Heart left ventricle (tissue), 16 donors: Measurements from ENCODE around the gene ZDHHC11B. TPM values are rescaled to one million over a fixed set of nuclear protein-coding genes. Genes with fewer than 3 reads are reported as not detected.

Experiments
- ATAC-seq, 4 donors: fragments of 200-7000 bp; cut with Tn5 transposase; one replicate each; pipeline ENCODE4 v1.9.1; 2020 to 2022; ENCODE audit warnings: moderate library complexity in 4 of 4, mild to moderate bottlenecking in 3 of 4, moderate number of reproducible peaks in 1 of 4
- DNase-seq, 5 donors: peaks; one replicate each; pipeline ENCODE4 v3.0.0-alpha.2; 2020
- H3K27ac ChIP-seq, 12 donors: fragments of 200-600 bp; sonication (generic) in 4 of 12; one replicate each; pipeline versions ENCODE4 v1.5.0 to v1.8.0; 2016 to 2022; ENCODE audit warnings: mild to moderate bottlenecking in 2 of 12
- H3K27me3 ChIP-seq, 9 donors: fragments of 200-600 bp; sonication (generic) in 2 of 9; one replicate each; pipeline versions ENCODE4 v1.5.1 to v1.8.0; 2016 to 2022; ENCODE audit warnings: mild to moderate bottlenecking in 3 of 9
- H3K36me3 ChIP-seq, 9 donors: fragments of 200-600 bp; sonication (generic) in 2 of 9; one replicate each; pipeline versions ENCODE4 v1.5.0 to v1.8.0; 2018 to 2022; ENCODE audit warnings: mild to moderate bottlenecking in 2 of 9
- H3K4me1 ChIP-seq, 12 donors: fragments of 200-600 bp; sonication (generic) in 4 of 12; one replicate each; pipeline versions ENCODE4 v1.5.0 to v1.8.0; 2016 to 2022; ENCODE audit warnings: mild to moderate bottlenecking in 3 of 12
- H3K4me3 ChIP-seq, 12 donors: fragments of 200-600 bp; sonication (generic) in 4 of 12; one replicate each; pipeline versions ENCODE4 v1.5.0 to v1.8.0; 2017 to 2022; ENCODE audit warnings: mild to moderate bottlenecking in 9 of 12, moderate library complexity in 4 of 12
- H3K9me3 ChIP-seq, 12 donors: fragments of 200-600 bp; sonication (generic) in 4 of 12; one replicate each; pipeline versions ENCODE4 v1.5.0 to v1.8.0; 2016 to 2022; ENCODE audit warnings: mild to moderate bottlenecking in 1 of 12
- POLR2A ChIP-seq, 2 donors: fragments of 450-650 bp; IDR thresholded peaks; one replicate each; pipeline ENCODE4 v1.6.1; 2017; ENCODE audit warnings: antibody characterized with exemption in 2 of 2, mild to moderate bottlenecking in 2 of 2, moderate library complexity in 2 of 2
- WGBS, 4 donors: extraction: QIAGEN DNeasy Blood & Tissue Kit in 2 of 4; methylation state at CpG; one replicate each; pipeline versions ENCODE4 v1.1.5 to v1.1.7; 2013 to 2018; 5-methylcytosine and 5-hydroxymethylcytosine counted together
- intact Hi-C, 10 donors: fragments of 100-400 bp; cut with DNase I; formaldehyde crosslinking; loops; one replicate each; pipeline versions ENCODE4 v1.11.1 to v1.14.2; 2022
- polyA plus RNA-seq, 2 donors: library from polyadenylated mRNA; stranded (reverse); fragments of 200-250 nt; gene quantifications; one replicate each; pipeline ENCODE4 v1.2.3, GENCODE V29; 2013
- total RNA-seq, 9 donors: library from RNA; depleted of rRNA in 2 of 9; stranded (reverse); fragments of >200 nt in 2 of 9; fragmentation: NEBNext Ultra II Directional in 3 of 9; extraction: Animal tissue kit (Norgen Biotek cat#: 25700) in 3 of 9; gene quantifications; one replicate each; pipeline versions ENCODE4 v1.1.0 to v1.2.4, GENCODE V29; 2016 to 2023
- TF ChIP-seq, protein P1 (sequence below), 12 donors: fragments of 200-600 bp; sonication (generic) in 4 of 12; IDR thresholded peaks; one replicate each; pipeline versions ENCODE4 v1.5.0 to v1.8.0; 2018 to 2022; ENCODE audit warnings: antibody characterized with exemption in 12 of 12, mild to moderate bottlenecking in 5 of 12
- donor health status: ischemic (EF 13 %, LVEDD 7.1; RV severe dilation, severe dysfunction).
- donor health status: healthy with polysubstance abuse.
- donor health status: DM: no; HTN: yes; CAD: no.
- donor health status: DM: no; HTN: no; CAD: no.
- donor health status: ischemic (EF 25% LVEDD 6.9; RV normal size, moderate dysfunction).
- donor health status: ischemic (EF 25% LVEDD 5.7; RV mildly dilated, moderate dysfunction).
- donor health status: healthy.
- donor health status: DM: yes; HTN: yes; CAD: no.
- donor health status: ischemic (EF 35%, LVEDD 5.7; RV mildly dilated, moderate dysfunction).
- donor health status: nonischemic (EF 11% LVEDD 7.7; RV severe dilation, severe dysfunction).
- donor health status: DM: yes; HTN: yes; CAD: no.
- donor health status: PGD.
- donor health status: ischemic (EF 29% LVEDD 5.4; RV normal size, mild dysfunction).
- donor health status: nonischemic (EF 23%, LVEDD 6.1; RV moderate dilation, normal function).

Gene ZDHHC11B
- total and polyA plus RNA-seq, 11 donors: 3.0 to 26.5 (median 8.8) TPM

DNA sequence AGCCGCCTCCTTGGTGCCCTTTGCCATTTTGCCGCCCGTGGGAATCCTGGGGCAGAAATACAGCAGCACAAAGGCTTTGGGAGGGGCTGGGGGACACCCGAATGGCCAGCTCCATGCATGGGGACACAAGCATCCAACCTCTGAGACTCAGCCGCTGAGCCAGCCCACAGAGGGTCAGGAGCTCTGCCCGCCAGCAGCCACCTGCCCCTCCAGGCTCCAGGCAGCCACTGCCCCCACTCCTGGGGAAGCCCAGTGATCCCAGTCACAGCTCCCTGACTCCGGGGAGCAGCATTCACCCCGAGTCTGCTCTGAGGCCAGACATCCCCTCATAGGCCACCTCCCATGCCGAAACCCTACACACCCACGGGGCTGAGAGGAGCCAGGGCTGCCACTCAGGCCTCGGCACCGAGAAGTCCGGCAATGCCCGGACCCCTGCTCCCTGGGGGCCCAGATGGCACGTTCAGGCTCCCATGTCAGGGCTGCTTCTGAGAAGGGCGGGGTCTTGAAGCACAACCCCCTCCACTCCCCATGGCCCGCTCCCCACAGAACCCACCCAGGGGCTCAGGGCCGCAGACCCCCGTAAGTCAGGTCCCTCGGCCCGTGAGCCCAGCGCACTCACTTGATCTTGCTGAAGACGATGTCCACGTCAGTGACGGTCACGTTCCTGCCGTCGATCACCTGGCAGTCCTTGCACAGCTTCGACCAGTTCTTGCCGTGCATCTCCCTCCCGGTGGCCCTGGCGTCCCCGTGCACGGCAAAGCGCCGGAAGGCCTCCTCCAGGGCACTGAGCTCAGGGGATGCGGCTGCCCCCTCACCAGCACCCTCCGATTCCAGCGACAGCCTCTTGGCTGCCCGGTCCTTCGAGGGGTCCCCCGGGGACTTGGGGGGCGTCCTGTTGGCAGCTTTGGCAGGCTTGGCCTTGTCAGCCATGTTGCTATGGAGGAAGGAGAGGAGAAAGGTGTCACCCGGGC is 107.1 kb downstream of the ZDHHC11B start:
- no peaks in the 10 kb centered on the region for H3K27me3 ChIP-seq
- DNase-seq (peak in 2 of 5 donors; percentile 17 to 21), ATAC-seq (no peak)
- H3K9me3 ChIP-seq: no peaks in the 10 kb centered on the region
- H3K4me3 ChIP-seq: no peak overlapping the region
- no peak for TF ChIP-seq POLR2A (IDR thresholded peaks at IDR 0.05)
- intact Hi-C loops: loop anchor here in 1 of 10 donors (10.0 kb wide), 1 partner anchor 97 kb away; no protein-coding TSS in a partner anchor
- H3K4me1 ChIP-seq: peaks cover 8 to 35% (median 23%) of the 10 kb centered on the region in 12 donors
- H3K27ac ChIP-seq: no peak overlapping the region
- no peaks in the 10 kb centered on the region for H3K36me3 ChIP-seq
- 81 to 92% (median 85%) methylated on average over 27 to 44 of the region's 44 CpGs for WGBS, 4 donors

DNA sequence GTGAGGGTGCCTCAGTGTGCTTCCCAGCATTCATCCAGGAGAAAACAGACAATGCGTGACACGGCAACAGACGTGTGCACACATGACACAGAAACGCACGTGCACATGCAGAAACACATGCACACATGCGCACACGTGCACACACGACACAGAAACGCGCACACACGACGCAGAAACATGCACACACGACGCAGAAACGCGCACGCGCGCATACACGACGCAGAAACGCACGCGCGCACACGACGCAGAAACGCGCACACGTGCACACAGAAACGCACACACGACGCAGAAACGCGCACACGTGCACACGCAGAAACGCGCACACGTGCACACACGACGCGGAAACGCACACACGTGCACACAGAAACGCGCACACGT is 107.8 kb downstream of the ZDHHC11B start:
- intact Hi-C loops: loop anchor here in 1 of 10 donors (10.0 kb wide), 1 partner anchor 98 kb away; no protein-coding TSS in a partner anchor
- 94 to 96% (median 96%) methylated on average over 48 of the region's 48 CpGs for WGBS, 4 donors
- Histone ChIP-seq H3K4me3 (no peak overlapping the region), H3K9me3 (no peaks in the 10 kb centered on the region), H3K36me3 (no peaks in the 10 kb centered on the region), H3K27ac (no peak overlapping the region), H3K27me3 (peaks cover 0 to 5% (median 0%) of the 10 kb centered on the region in 9 donors), H3K4me1 (peaks cover 12 to 42% (median 30%) of the 10 kb centered on the region in 12 donors)
- TF ChIP-seq, protein P1, sequence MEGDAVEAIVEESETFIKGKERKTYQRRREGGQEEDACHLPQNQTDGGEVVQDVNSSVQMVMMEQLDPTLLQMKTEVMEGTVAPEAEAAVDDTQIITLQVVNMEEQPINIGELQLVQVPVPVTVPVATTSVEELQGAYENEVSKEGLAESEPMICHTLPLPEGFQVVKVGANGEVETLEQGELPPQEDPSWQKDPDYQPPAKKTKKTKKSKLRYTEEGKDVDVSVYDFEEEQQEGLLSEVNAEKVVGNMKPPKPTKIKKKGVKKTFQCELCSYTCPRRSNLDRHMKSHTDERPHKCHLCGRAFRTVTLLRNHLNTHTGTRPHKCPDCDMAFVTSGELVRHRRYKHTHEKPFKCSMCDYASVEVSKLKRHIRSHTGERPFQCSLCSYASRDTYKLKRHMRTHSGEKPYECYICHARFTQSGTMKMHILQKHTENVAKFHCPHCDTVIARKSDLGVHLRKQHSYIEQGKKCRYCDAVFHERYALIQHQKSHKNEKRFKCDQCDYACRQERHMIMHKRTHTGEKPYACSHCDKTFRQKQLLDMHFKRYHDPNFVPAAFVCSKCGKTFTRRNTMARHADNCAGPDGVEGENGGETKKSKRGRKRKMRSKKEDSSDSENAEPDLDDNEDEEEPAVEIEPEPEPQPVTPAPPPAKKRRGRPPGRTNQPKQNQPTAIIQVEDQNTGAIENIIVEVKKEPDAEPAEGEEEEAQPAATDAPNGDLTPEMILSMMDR (IDR thresholded peaks at IDR 0.05): no peak
- TF ChIP-seq POLR2A (IDR thresholded peaks at IDR 0.05): no peak
- DNase-seq: peak in 1 of 5 donors; percentile 11
- no peak for ATAC-seq

DNA sequence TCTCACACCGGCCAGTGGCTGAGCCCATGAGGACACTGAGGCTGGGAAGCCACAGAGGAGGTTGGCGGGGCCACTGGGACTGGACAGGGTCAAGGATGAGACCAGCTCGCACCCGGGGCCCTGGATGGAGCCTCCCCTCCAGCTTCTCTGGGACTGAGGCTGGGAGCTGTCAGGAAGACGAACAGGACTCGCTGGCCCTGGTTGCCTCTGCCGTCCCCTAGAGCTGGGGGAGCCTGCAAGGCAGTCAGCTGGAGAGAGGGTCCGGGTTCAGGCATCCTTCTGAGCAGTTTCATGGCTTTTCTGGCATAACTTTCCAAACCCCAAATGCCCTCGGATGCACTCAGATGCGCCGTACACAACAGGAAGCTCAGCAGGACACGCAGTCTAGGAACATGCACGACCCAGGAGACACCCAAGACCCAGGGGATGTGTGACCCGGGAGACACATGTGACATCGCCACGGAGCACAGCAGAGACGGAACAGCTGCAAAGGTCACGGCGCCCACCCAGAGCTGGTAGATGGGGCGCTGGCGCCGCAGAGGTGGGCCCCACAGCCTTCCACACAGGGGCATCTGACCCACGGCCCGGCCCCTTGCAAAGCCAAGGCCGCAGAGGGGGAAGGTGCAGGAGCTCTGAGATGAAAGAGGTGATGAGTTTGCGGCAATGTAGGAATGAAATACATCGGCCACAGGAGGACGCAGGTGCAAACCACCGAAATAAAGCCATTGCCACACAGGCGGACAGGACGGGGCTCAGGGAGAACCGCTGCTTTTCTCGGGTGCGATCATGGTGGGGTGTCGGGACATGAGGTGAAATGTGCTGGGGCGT is 108.4 kb downstream of the ZDHHC11B start:
- TF ChIP-seq, protein P1 (IDR thresholded peaks at IDR 0.05): no peak
- no peak for TF ChIP-seq POLR2A (IDR thresholded peaks at IDR 0.05)
- peak in 3 of 5 donors; percentile 17 to 53 (median 26) for DNase-seq
- no peaks in the 10 kb centered on the region for H3K9me3 ChIP-seq
- H3K4me3 ChIP-seq: no peak overlapping the region
- no peak for ATAC-seq
- peaks cover 12 to 48% (median 35%) of the 10 kb centered on the region in 12 donors for H3K4me1 ChIP-seq
- no peak overlapping the region for H3K27ac ChIP-seq
- no peaks in the 10 kb centered on the region for H3K36me3 ChIP-seq
- peaks cover 0 to 5% (median 0%) of the 10 kb centered on the region in 9 donors for H3K27me3 ChIP-seq
- intact Hi-C loops: loop anchor here in 1 of 10 donors (10.0 kb wide), 1 partner anchor 99 kb away; no protein-coding TSS in a partner anchor
- WGBS, 4 donors: 77 to 92% (median 84%) methylated on average over 29 to 36 of the region's 36 CpGs

DNA sequence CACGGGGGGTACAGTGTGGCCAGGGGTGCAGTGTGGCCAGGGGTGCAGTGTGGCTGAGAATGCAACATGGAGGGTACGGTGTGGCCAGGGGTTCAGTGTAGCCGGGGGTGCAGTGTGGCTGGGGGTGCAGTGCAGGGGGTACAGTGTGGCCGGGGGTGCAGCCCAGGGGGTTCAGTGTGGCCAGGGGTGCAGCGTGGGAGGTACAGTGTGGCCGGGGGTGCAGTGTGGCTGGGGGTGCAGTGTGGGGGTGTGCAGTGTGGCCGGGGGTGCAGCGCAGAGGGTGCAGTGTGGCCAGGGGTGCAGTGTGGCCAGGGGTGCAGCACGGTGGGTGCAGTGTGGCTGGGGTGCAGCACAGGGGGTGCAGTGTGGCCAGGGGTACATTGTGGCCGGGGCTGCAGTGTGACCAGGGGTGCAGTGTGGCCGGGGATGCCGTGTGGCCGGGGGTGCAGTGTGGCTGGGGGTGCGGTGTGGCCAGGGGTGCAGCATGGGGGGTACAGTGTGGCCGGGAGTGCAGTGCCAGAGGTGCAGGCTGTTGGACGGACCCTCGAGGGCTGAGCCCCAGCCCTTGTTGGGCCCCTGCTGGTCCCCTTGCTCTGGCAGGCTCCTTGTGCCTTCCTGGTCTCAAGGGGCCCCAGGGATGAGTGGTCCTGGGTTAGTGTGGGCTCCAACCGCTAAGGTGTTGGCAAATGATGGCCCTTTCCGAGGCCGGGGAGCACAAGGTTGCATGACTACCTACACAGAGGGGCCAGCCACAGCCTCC is 109.2 kb downstream of the ZDHHC11B start:
- peaks cover 0 to 5% (median 0%) of the 10 kb centered on the region in 9 donors for H3K27me3 ChIP-seq
- H3K4me3 ChIP-seq: no peak overlapping the region
- WGBS, 4 donors: 68 to 90% (median 88%) methylated on average over 17 to 20 of the region's 20 CpGs
- TF ChIP-seq, protein P1 (IDR thresholded peaks at IDR 0.05): no peak
- no peak for TF ChIP-seq POLR2A (IDR thresholded peaks at IDR 0.05)
- intact Hi-C loops: loop anchor here in 1 of 10 donors (10.0 kb wide), 1 partner anchor 100 kb away; no protein-coding TSS in a partner anchor
- peaks cover 12 to 50% (median 35%) of the 10 kb centered on the region in 12 donors for H3K4me1 ChIP-seq
- peak in 3 of 5 donors; percentile 14 to 57 (median 16) for DNase-seq
- no peak for ATAC-seq
- H3K27ac ChIP-seq: no peak overlapping the region
- H3K36me3 ChIP-seq: no peaks in the 10 kb centered on the region
- no peaks in the 10 kb centered on the region for H3K9me3 ChIP-seq
